ENCODE results near the gene DLST. TPM values are rescaled to one million over a fixed set of nuclear protein-coding genes. Genes with fewer than 3 reads are reported as not detected.

Gene DLST
- total and polyA plus RNA-seq, 2 experiments from 2014 or later: 10.8 to 68.7 TPM

GRCh38 chr14:74919421-74920165 lies 37.9 kb downstream of the DLST start:
- Histone ChIP-seq H3K9me3 (ENCODE audit: low read depth) (no peaks in the 10 kb centered on the region), H3K27me3 (peaks cover 17% of the 10 kb centered on the region), H3K79me2 (no peaks in the 10 kb centered on the region), H3K36me3 (replicated peaks; ENCODE audit: insufficient read depth, low read depth) (no peaks in the 10 kb centered on the region), H3K4me1 (ENCODE audit: insufficient read depth) (peaks cover 4% of the 10 kb centered on the region), H3K9me2 (replicated peaks; ENCODE audit: insufficient read depth) (no peaks in the 10 kb centered on the region), H3K4me2 (no peak overlapping the region), H2AFZ (no peak overlapping the region), H3K27ac (no peak overlapping the region), H3K4me3 (no peak overlapping the region), H4K20me1 (ENCODE audit: insufficient read depth, poor library complexity, severe bottlenecking) (no peaks in the 10 kb centered on the region)
- no peak for TF ChIP-seq EZH2 (IDR thresholded peaks at IDR 0.05; ENCODE audit: borderline replicate concordance)
- no peak for TF ChIP-seq EZH2phosphoT487 (IDR thresholded peaks at IDR 0.05; ENCODE audit: low read depth, severe bottlenecking, unreplicated experiment)
- no peak for TF ChIP-seq CTCF (IDR thresholded peaks at IDR 0.05; ENCODE audit: poor library complexity)
- DNase-seq (ENCODE audit: low spot score): no peak
- 92% methylated on average over 22 of the region's 22 CpGs for WGBS (ENCODE audit: low lambda C conversion rate, missing lambda C conversion rate)

GRCh38 chr14:74920281-74920680 lies 38.6 kb downstream of the DLST start:
- Histone ChIP-seq H4K20me1 (ENCODE audit: insufficient read depth, poor library complexity, severe bottlenecking) (no peaks in the 10 kb centered on the region), H3K9me3 (ENCODE audit: low read depth) (no peaks in the 10 kb centered on the region), H3K9me2 (replicated peaks; ENCODE audit: insufficient read depth) (no peaks in the 10 kb centered on the region), H3K27me3 (peaks cover 21% of the 10 kb centered on the region), H3K4me2 (no peak overlapping the region), H3K36me3 (replicated peaks; ENCODE audit: insufficient read depth, low read depth) (no peaks in the 10 kb centered on the region), H3K4me3 (no peak overlapping the region), H2AFZ (no peak overlapping the region), H3K4me1 (ENCODE audit: insufficient read depth) (peaks cover 4% of the 10 kb centered on the region), H3K27ac (no peak overlapping the region), H3K79me2 (no peaks in the 10 kb centered on the region)
- DNase-seq (ENCODE audit: low spot score): no peak
- WGBS (ENCODE audit: low lambda C conversion rate, missing lambda C conversion rate): 90% methylated on average over 4 of the region's 4 CpGs
- TF ChIP-seq CTCF (IDR thresholded peaks at IDR 0.05; ENCODE audit: poor library complexity) (no peak), EZH2 (IDR thresholded peaks at IDR 0.05; ENCODE audit: borderline replicate concordance) (no peak), EZH2phosphoT487 (IDR thresholded peaks at IDR 0.05; ENCODE audit: low read depth, severe bottlenecking, unreplicated experiment) (no peak)

GRCh38 chr14:74921053-74921620 lies 39.4 kb downstream of the DLST start:
- H2AFZ ChIP-seq: no peak overlapping the region
- H3K27ac ChIP-seq: no peak overlapping the region
- H3K27me3 ChIP-seq: peaks cover 21% of the 10 kb centered on the region
- H3K36me3 ChIP-seq (replicated peaks; ENCODE audit: insufficient read depth, low read depth): no peaks in the 10 kb centered on the region
- TF ChIP-seq EZH2 (IDR thresholded peaks at IDR 0.05; ENCODE audit: borderline replicate concordance): no peak
- TF ChIP-seq EZH2phosphoT487 (IDR thresholded peaks at IDR 0.05; ENCODE audit: low read depth, severe bottlenecking, unreplicated experiment): no peak
- no peak for TF ChIP-seq CTCF (IDR thresholded peaks at IDR 0.05; ENCODE audit: poor library complexity)
- H3K9me2 ChIP-seq (replicated peaks; ENCODE audit: insufficient read depth): no peaks in the 10 kb centered on the region
- H3K9me3 ChIP-seq (ENCODE audit: low read depth): no peaks in the 10 kb centered on the region
- no peak overlapping the region for H3K4me2 ChIP-seq
- no peak for DNase-seq (ENCODE audit: low spot score)
- peaks cover 4% of the 10 kb centered on the region for H3K4me1 ChIP-seq (ENCODE audit: insufficient read depth)
- H3K4me3 ChIP-seq: no peak overlapping the region
- H4K20me1 ChIP-seq (ENCODE audit: insufficient read depth, poor library complexity, severe bottlenecking): no peaks in the 10 kb centered on the region
- H3K79me2 ChIP-seq: no peaks in the 10 kb centered on the region
- 93% methylated on average over 15 of the region's 19 CpGs for WGBS (ENCODE audit: low lambda C conversion rate, missing lambda C conversion rate)

All from hepatocyte (in vitro differentiated cells).